HG02885 (cell line): ENCODE results near the gene PLEKHH1.
"Not testable (repeated sequence)": the region's sequence is repeated elsewhere in the genome, so short reads cannot be mapped to it uniquely, and the experiment has no call there.

Experiments used
- ATAC-seq: cut with Tn5 transposase; IDR thresholded peaks from one replicate; pipeline ENCODE4 v1.9.1; 2021; ENCODE audit warnings: mild to moderate bottlenecking; ENCODE audit not compliant: unreplicated experiment, poor library complexity

PLEKHH1 gene

DNA sequence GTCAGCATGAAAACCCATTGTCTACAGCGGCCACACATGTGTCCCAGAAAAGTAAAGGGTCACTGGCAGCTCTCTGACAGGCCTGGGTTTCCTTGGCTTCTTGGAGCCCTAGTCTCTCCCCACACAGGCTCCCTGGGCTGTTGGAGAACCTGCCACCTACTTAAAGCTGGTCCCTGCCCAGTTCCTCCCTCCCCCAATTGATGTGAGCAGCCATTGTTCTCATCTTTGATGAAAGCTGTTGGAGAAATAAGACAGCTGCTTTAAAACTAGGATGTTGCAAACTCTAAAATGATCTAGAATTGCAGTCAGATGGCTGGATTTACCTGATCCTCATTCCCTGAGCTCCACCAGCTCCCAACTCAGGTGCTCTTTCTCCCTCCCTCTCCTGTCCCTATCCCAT, 4.8 kb upstream of the PLEKHH1 start:
- ATAC-seq, result no peak

DNA sequence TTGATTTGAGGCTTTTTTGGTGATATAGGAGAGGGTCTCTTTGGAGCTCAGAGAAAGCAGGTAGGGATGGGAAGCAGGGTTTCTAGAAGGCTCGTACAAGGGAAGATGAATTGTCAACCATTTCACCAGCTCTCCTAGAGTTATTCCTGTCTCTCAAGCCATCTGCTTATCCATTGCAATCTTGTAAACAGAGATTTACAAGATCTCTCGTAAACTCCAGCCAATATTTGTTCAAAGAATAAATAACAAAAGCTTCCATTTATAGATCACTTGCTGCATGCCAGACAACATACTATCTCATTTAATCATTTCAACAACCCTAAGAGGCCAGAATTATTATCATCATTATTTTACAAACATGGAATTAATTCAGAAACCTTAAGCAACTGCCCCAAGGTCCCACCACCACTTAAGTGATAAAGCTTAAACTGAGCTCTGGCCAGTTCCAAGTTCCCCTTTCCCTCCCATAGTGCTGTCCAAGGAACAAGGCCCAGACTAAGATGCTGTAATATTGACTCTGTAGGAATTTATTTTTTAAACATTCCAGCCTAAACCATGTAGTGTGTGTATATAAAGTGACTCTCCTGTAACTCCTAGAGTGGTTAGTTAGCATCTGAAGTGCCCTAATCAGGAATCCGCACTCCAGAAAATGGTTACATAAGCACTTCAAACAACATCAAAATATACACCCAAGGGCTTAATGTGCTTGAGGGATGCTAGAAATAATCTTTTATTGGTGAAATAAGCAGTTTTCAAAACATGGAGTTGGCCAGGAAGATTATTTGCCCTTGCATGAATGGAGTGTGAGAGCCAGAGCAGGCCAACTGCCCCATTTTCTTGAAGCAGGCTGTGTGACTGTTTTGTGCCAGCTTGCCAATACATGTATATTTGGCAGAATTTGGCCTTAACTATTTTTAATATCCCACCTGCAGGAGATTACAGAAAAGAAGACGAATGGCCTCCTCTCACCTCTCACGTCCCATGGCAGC, 2.8 kb upstream of the PLEKHH1 start:
- no peak for ATAC-seq

DNA sequence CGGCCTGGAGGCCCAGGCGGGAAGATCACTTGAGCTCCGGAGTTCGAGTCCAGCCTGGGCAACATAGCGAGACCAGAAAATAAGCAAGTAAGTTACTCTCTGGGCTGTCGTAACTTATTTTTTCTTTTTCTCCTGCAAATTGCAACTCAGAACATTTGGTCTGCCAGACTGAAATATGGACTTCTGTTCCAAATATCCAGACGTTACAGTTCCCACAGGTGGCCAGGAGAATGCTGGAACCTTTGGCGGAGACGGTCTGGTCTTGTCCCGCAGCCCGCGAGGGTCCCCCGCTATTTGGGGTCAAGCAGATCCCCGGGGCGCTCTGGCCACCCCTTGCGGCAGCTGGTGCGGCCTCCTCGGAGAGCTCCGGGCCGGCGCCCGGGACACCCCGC, 488 bp upstream of the PLEKHH1 start:
- no peak for ATAC-seq

DNA sequence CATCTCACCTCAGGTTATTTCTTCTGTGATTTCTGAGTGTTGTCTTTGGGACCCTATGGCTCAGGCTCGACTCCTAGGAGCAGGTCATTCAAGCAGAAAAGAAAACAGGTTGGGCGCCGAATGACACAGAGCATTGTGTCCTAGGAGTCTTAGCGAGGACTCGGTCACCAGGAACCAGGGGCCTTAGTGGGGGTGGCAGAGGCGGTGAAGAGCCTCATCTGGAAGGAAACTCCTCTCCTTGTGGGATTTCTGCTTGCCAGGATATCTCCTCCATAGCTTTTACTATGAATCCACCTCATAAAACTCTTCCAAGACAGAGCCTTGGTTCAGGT, 630 bp downstream of the PLEKHH1 start:
- peak; percentile 14 for ATAC-seq

DNA sequence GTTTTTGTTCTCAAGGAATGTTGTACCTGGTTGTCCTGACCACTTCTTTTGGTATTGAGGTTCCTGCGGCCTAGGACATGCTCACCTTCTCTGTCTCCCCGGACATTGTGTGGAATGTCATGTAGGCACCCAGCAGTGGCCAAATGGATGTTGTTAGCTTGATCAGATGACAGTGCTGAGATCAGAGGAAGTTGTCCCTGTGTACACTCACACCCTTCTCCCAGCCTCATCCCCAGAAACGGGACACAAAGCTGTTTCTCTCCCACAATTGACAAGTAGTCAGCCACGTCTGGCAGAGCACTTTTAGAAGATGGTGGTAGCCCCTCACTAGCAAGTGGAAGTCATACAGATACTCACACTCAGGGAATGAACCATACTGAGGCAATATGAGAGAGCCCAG, 3.0 kb downstream of the PLEKHH1 start:
- no peak for ATAC-seq

DNA sequence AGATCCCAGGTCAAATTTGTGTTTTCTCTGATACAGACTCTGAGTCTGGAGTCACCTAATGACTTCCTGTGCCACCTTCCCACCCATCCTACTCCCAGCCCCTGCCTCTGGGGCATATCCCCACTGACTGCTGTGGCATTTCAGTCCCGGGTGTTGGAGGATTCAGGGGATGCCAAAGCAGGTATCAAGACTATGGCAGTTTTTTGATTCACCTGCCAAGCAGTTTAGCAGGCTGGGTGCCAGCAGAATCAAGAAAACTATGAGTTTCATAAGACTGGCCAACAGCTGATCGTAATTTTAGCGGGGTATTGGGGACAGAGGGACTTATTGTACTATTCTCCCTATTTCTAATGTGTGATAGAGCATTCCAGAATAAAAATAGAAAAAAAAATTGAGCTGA, 4.6 kb downstream of the PLEKHH1 start:
- no peak for ATAC-seq

DNA sequence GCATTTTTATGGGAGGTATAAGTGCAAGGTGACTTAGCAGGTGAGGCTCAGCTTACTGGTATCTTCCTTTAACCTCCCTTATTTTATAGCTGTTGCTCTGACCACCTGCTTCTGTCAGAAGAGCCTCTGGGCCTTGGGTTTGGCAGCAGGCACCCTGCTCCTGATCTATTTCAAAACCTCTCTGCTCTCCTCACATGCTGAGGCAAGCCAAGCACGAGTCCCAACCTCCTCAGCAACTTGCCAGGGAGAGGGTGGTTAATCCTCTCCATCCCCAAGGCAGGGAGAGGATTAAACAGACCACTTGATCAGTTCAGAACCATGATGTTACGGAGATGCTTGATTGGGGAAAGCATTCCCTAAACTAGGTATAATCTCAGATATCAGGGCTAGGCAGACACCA, 5.4 kb downstream of the PLEKHH1 start:
- ATAC-seq, result no peak

DNA sequence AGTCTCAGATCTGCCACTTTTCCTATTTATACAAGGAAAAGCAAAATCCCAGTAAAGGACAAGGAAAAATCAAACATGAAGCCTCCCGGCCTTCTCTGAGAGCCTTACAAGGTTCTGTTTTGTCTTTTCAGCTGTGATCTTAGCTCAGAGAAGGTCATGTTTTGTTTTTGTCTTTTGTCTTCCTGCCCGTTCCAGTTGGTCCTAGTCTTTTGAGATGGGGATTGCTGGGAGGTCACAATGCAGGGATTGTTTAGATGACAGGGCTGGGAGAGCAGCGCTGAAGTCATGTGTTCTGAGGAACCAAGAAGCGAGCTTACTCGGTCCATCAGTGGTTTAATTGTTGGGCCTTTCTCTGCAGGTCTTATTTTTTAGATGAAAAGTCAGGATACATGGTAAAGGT, 6.0 kb downstream of the PLEKHH1 start:
- ATAC-seq, result no peak

DNA sequence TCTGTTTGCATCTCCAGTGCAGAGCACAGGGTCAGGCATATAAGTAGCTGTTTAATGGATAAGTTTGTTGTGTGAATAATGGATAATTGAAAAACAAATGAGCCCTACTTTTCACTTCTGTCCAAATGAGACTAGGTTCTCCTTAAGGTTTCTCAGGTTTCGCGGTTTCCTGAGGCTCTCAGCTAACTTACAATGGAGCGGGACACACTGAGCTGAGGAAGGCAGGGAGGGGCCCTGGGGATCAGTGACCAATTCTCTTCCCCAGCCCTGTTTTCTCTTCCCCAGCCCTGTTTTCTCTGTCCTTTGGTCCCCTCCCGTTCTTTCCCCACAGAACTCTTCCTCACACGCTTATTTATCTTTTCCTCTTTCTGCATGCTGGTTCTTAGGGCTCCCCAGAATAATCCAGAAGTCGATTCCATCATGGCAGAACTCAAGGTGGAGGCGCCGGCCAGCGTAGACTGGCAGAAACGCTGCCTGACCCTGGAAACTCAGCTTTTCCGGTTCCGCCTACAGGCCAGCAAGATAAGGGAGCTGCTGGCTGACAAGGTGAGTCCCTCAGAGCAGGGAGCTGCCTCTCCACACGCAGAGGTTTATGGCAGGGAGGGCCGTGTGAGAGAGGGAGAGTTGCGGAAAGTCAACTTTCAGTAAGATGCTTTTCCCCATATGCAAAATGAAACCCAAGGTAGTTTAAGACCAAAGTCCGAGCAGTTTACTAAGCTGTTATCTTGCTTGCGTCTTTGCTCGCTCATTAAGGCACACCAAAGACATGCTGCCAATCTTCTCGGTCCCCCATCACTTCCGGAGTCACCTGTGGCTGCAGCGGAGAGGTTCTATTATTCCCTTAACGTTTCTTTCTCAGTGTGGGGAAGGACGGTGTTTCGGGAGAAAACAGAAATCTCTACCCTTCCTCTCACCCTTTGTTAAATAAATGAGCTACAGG, 8.6 kb downstream of the PLEKHH1 start:
- no peak for ATAC-seq

DNA sequence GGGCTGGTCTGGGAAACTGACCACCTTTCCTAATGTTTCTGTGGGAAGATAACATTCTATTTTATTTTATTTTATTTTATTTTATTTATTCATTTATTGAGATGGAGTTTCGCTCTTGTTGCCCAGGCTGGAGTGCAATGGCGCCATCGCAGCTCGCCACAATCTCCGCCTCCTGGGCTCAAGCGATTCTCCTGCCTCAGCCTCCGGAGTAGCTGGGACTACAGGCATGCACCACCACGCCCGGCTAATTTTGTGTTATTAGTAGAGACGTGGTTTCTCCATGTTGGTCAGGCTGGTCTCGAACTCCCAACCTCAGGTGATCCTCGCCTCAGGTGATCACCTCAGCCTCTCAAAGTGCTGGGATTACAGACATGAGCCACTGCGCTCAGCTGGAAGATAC, 9.5 kb downstream of the PLEKHH1 start:
- ATAC-seq, result not testable (repeated sequence)

DNA sequence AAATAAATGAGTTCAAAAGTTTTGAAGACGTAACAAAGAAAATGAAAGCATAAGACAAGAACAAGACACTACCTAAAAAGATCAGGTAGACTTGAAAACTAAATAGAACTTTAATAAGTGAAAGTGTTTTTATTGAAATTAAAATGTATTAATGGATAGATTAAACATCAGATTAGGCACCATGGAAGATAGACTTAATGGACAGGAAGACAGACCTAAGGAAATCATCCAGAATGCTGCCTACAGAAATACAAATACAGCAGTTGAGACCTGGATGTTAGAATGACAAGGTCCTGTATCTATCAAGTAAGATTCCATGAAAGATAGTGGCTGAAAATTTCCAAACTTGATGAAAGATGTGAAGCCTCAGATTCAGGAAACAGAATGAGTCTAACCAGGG, 11.5 kb downstream of the PLEKHH1 start:
- ATAC-seq, result no peak

DNA sequence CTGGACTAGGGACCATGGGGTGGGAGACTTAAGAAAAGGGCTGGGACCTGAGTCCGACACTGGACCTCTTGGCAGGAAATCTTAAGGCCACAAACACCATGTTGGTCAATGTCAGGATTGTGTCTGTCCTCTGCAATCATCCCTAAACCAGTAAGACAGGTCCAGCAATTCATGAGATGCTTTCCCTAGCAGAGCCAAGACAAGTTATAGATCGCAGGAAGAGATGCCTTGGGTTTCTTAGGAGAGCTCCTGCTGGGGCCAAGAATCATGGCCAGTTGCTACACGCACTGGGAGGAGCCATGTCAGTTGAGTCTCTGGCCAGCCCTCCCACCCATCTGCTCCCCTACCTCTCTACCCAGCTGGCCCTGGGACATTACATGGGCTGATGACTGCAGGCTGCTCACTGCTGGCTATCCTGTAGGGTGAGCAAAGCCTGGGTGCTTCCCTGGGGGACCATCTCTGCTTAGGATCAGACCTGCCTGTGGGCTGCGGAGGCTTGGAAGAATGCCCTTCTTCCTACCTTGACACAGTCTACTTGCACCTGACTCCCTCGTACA, 14.2 kb downstream of the PLEKHH1 start:
- no peak for ATAC-seq

DNA sequence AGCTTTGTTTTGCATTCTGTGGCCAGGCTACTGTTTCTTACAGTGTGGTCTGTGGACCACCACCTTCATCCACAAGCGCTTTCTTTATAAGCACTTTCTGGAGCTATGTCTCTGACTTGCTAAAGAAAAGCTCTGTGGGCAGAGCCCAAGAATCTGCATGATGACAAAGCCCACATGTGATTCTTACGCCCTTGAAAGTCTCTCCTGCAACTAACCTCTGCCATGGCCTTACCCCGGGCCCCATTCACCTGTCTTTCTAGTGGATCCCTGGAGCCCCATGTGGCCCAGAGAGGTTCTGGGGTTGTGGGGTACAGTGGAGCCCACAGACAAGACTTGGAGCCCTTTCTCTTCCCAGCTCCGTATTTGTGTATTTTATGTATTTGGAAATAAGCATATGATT, 16.6 kb downstream of the PLEKHH1 start:
- ATAC-seq, result no peak

DNA sequence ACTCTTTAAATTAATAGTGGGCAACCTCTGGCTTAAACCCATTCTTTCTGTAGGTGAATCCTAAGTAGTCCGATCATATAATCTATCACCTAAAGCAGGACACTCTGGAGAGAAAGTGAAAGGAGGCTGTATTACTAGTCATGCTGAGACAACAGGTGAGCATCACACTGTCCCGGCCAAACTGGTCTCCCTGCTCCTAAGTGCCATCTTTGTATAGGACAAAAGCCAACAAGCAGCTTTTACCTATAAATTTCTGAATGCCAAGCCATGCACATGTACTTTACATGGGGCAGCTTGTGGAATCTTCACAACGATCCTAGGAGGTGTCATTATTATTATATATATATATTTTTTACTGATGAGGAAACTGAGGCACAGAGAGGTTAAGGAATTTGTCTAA, 18.0 kb downstream of the PLEKHH1 start:
- ATAC-seq, result no peak

DNA sequence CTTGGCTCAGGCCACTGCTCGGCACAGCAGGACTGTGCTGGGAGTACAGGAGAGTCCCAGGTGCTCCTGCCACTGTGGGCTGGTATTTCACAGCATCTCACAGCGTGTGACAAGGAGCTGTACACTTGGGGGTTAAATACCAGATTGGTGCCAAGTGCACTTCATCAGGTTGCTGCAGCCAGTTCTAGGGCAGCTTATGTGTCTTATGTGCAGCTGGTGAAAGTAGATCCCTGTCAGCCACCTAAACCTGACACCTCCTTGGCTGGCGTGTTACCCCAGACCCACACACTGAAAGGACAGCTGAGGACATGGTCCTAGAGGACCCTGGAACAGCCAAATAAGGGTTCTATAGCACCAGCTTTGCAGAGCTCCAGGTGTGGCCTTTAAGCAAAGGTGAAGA, 18.9 kb downstream of the PLEKHH1 start:
- no peak for ATAC-seq

DNA sequence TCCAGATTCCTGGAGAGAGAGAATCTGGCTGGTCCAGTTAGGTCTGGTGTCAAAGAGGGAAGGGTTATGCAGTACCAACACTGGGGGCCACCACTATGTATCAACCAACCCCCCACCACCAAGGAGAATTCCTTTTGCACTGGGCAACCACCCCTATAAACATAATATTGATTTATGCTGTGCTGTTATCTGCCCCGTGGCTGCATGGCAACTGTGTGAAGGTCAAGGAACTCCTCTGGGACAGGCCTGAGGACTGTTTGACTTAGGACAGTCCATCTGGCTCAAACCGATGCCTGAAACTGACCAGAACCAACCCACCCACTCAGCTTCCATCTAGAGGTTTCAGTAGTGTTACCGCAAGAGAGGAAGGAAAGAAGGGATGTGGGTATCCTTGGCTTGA, 20.5 kb downstream of the PLEKHH1 start:
- ATAC-seq, result no peak

DNA sequence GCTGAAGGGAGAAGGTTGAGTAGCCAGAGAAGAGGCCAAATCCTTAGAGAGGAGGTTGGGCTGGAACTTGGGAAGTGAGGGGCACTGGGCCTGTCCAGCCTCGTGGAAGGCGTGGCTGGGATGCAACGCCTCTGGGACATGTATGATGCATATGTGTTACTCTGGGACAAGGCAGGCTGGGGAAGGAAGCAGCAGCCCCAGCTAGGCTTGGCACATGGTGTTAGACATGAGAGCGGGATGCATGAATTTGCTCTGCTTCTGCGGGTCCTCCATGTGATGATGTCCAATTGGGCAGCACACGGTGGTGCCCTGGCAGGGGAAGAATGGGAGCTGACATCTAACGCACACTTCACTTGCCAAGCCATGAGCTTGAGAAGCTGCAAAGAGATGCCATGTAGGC, 21.3 kb downstream of the PLEKHH1 start:
- ATAC-seq, result no peak

DNA sequence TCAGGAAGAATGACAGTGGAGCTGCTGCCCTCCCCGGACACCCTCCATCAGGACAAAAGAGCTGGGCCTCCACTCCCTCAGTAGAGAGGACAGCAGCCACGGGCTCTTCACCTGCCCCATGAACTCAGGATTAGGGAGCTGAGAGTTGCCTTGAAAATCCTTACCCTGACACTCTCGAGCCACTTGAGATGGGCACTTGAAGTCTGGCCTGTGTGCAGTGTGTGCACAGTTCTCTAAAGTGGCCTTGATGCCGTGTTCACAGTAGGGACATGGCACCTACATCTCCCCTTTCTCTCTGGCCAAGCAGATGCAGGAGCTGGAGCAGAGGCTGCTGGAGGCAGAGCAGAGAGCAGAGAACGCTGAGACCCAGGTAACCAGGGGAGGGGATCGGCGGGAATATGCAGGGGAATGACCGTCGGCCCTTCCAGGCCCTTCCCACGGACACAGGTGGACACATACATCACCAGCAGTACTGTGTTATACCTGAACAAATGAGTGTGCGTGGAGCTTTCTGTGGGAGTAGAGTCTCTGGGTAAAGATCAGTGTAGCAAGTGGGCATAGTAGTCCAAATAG, 22.5 kb downstream of the PLEKHH1 start:
- ATAC-seq, result no peak

DNA sequence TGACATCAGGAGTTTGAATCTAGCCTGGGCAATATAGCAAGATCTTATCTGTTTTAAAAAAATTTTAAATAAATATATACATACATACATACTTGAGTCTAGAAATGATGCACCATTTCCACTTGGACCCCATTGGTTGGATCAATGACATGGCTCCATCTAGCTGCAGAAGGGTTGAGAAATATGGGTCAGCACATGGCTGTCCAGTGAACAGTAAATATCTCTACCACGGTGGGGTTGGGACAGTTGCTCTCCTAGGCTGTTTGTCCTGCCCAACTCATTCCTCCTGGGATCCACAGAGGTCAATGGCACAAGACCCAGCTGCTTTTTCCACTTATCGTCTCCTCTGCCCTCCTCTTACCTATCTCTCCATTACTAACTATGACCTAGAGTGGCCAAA, 23.6 kb downstream of the PLEKHH1 start:
- ATAC-seq, result no peak

DNA sequence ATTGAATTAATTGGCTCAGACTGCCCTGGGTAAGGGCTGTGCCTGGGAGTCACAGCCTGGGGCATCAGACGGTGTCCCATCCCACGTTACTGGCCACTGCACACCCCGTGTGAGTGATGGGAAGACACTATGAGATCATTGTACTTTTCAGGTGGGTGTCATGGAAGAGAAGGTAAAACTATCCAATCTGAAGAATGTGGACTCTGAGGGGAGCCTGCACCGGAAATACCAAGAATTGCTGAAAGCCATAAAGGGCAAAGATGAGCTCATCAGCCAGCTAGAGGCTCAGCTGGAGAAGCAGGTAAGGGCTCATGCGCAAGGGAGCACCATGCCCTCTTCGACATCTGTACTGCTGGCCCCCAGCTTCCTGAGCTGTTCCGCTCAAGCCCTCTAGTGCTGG, 24.0 kb downstream of the PLEKHH1 start:
- ATAC-seq, result no peak

DNA sequence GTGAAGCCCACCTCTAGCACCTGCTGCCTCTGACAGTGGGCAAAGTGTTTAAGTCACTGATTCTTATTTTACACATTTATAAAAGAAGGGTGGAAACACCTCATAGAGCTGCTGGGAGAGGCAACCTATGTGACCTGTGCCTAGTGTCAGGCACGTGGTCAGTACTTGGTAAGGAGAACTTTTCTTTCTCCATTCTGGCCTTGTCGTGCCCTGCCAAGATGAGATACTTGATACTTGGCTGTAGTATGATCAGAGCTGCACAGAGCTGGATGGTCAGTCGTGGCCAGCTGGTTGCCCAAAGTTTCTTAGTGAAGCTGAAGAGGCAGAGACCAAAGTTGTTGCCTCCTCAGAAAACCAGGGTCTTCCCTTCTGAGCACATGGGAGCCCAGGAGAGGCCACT, 24.6 kb downstream of the PLEKHH1 start:
- no peak for ATAC-seq
